MM.1S (cell line): ENCODE measurements around the gene A2ML1.
"Not testable (repeated sequence)": the region's sequence is repeated elsewhere in the genome, so short reads cannot be mapped to it uniquely, and the experiment has no call there.

Experiments used
- DNase-seq: peaks from one replicate; pipeline ENCODE4 v3.0.0-alpha.2; 2015
- H2AFZ ChIP-seq: fragments of 300-600 bp; sonication (generic); 2 replicates; pipeline ENCODE4 v1.6.0; 2016; ENCODE audit warnings: antibody characterized with exemption, low read length
- H3F3A ChIP-seq: fragments of 300-600 bp; sonication (generic); 2 replicates; pipeline ENCODE4 v1.6.1; 2016; ENCODE audit warnings: mild to moderate bottlenecking, antibody characterized with exemption, low read length, moderate library complexity, mixed read lengths; ENCODE audit not compliant: insufficient read depth
- H3K27ac ChIP-seq: fragments of 300-600 bp; sonication (generic); 2 replicates; pipeline ENCODE4 v1.5.1; 2016; ENCODE audit warnings: mild to moderate bottlenecking, low read length
- H3K27me3 ChIP-seq: fragments of 300-600 bp; sonication (generic); replicated peaks from 2 replicates; pipeline ENCODE4 v1.6.0; 2016; ENCODE audit warnings: low read length; ENCODE audit not compliant: insufficient read depth
- H3K36me3 ChIP-seq: fragments of 300-600 bp; sonication (generic); replicated peaks from 2 replicates; pipeline ENCODE4 v1.6.1; 2016; ENCODE audit warnings: mild to moderate bottlenecking, low read length, mixed read lengths; ENCODE audit not compliant: insufficient read depth
- H3K4me1 ChIP-seq: fragments of 300-600 bp; sonication (generic); 2 replicates; pipeline ENCODE4 v1.6.1; 2016; ENCODE audit warnings: low read length, mixed read lengths
- H3K4me2 ChIP-seq: fragments of 300-600 bp; sonication (generic); 2 replicates; pipeline ENCODE4 v1.6.0; 2016; ENCODE audit warnings: low read depth, low read length
- H3K4me3 ChIP-seq: fragments of 300-600 bp; sonication (generic); 2 replicates; pipeline ENCODE4 v1.5.1; 2016; ENCODE audit warnings: low read length, mixed read lengths
- H3K79me2 ChIP-seq: fragments of 300-600 bp; sonication (generic); 2 replicates; pipeline ENCODE4 v1.6.1; 2016; ENCODE audit warnings: mixed run types, low read length, mixed read lengths
- H3K9ac ChIP-seq: fragments of 300-600 bp; sonication (generic); 2 replicates; pipeline ENCODE4 v1.6.1; 2016; ENCODE audit warnings: low read length, mixed read lengths
- H3K9me2 ChIP-seq: fragments of 300-600 bp; sonication (generic); replicated peaks from 2 replicates; pipeline ENCODE4 v1.6.1; 2016; ENCODE audit warnings: mild to moderate bottlenecking, low read length, mixed read lengths; ENCODE audit not compliant: insufficient read depth
- H3K9me3 ChIP-seq: fragments of 300-600 bp; sonication (generic); replicated peaks from 2 replicates; pipeline ENCODE4 v1.6.1; 2016; ENCODE audit warnings: mild to moderate bottlenecking, low read length, mixed read lengths; ENCODE audit not compliant: insufficient read depth
- H4K20me1 ChIP-seq: fragments of 300-600 bp; sonication (generic); 2 replicates; pipeline ENCODE4 v1.6.1; 2016; ENCODE audit warnings: mild to moderate bottlenecking, low read length, moderate library complexity, mixed read lengths; ENCODE audit not compliant: insufficient read depth
- CTCF ChIP-seq: fragments of 300-600 bp; sonication (generic); IDR thresholded peaks from 2 replicates; pipeline ENCODE4 v1.5.1; 2016; ENCODE audit warnings: antibody characterized with exemption, low read length, mixed read lengths
- EZH2 ChIP-seq: fragments of 300-600 bp; sonication (generic); optimal IDR thresholded peaks from 2 replicates; pipeline ENCODE3; 2017; ENCODE audit warnings: low read depth, mild to moderate bottlenecking, antibody characterized with exemption, low read length, mixed read lengths
- EZH2phosphoT487 ChIP-seq: fragments of 300-600 bp; sonication (generic); IDR thresholded peaks from 2 replicates; pipeline ENCODE4 v1.6.1; 2018; ENCODE audit warnings: antibody characterized with exemption, low read length

Gene A2ML1

DNA sequence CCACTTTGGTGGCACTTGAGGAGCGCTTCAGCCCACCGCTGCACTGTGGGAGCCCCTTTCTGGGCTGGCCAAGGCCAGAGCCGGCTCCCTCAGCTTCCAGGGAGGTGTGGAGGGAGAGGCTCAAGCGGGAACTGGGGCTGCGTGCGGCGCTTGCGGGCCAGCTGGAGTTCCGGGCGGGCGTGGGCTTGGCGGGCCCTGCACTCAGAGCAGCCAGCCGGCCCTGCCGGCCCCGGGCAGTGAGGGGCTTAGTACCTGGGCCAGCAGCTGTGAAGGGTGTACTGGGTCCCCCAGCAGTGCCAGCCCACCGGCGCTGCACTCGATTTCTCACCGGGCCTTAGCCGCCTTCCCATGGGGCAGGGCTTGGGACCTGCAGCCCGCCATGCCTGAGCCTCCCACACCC, 27.8 kb upstream of the A2ML1 start:
- H3K9me3 ChIP-seq, H3K9ac ChIP-seq, H3K27ac ChIP-seq, H3K27me3 ChIP-seq, H2AFZ ChIP-seq, H3K9me2 ChIP-seq, H3K79me2 ChIP-seq, DNase-seq, H3K36me3 ChIP-seq, H3K4me2 ChIP-seq, H3K4me3 ChIP-seq, H4K20me1 ChIP-seq, H3K4me1 ChIP-seq, H3F3A ChIP-seq: not testable (repeated sequence)

GRCh38 chr12:8796831-8797626, 25.4 kb upstream of the A2ML1 start:
- Histone ChIP-seq H3K79me2 (no peaks in the 10 kb centered on the region), H3K4me2 (no peak overlapping the region), H3K36me3 (no peaks in the 10 kb centered on the region), H3K4me1 (no peaks in the 10 kb centered on the region), H3K9me3 (no peaks in the 10 kb centered on the region), H3K9ac (no peak overlapping the region), H4K20me1 (no peaks in the 10 kb centered on the region), H3K27me3 (no peaks in the 10 kb centered on the region), H3K9me2 (no peaks in the 10 kb centered on the region), H3F3A (no peaks in the 10 kb centered on the region), H3K4me3 (no peak overlapping the region), H3K27ac (no peak overlapping the region), H2AFZ (no peak overlapping the region)
- DNase-seq: no peak
- TF ChIP-seq CTCF (no peak), EZH2phosphoT487 (no peak), EZH2 (no peak)

DNA sequence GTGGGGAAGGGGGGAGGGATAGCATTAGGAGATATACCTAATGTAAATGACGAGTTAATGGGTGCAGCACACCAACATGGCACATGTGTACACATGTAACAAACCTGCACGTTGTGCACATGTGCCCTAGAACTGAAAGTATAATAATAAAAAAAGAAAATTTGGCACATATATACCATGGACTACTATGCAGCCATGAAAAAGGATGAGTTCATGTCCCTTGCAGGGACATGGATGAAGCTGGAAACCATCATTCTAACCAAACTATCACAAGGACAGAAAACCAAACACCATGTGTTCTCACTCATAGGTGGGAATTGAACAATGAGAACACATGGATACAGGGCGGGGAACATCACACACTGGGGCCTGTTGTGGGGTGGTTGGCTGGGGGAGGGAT, 21.2 kb upstream of the A2ML1 start:
- not testable (repeated sequence) for H3K27me3 ChIP-seq, H2AFZ ChIP-seq, H3K79me2 ChIP-seq, H3K9me2 ChIP-seq, H3F3A ChIP-seq, H3K4me3 ChIP-seq, H3K9ac ChIP-seq, H3K9me3 ChIP-seq, H3K27ac ChIP-seq, H3K4me2 ChIP-seq, H4K20me1 ChIP-seq, H3K36me3 ChIP-seq, DNase-seq, H3K4me1 ChIP-seq

GRCh38 chr12:8804833-8805232, 17.6 kb upstream of the A2ML1 start:
- H2AFZ ChIP-seq, H4K20me1 ChIP-seq, H3K79me2 ChIP-seq, H3K9me2 ChIP-seq, H3K4me3 ChIP-seq, H3K9me3 ChIP-seq, H3K27ac ChIP-seq, H3K27me3 ChIP-seq, H3K36me3 ChIP-seq, H3F3A ChIP-seq, H3K4me2 ChIP-seq, H3K4me1 ChIP-seq, H3K9ac ChIP-seq, DNase-seq: not testable (repeated sequence)

- not testable (repeated sequence) for H3K9me2 ChIP-seq, H3K27ac ChIP-seq, H3F3A ChIP-seq, DNase-seq, H3K4me1 ChIP-seq, H4K20me1 ChIP-seq, H2AFZ ChIP-seq, H3K9me3 ChIP-seq, H3K9ac ChIP-seq, H3K36me3 ChIP-seq, H3K4me3 ChIP-seq, H3K4me2 ChIP-seq, H3K27me3 ChIP-seq, H3K79me2 ChIP-seq
Observed at GRCh38 chr12:8805487-8805886, 16.9 kb upstream of the A2ML1 start.

GRCh38 chr12:8807084-8807483, 15.3 kb upstream of the A2ML1 start:
- H3F3A ChIP-seq, H3K27me3 ChIP-seq, DNase-seq, H3K9me2 ChIP-seq, H3K9me3 ChIP-seq, H3K36me3 ChIP-seq, H3K79me2 ChIP-seq, H3K27ac ChIP-seq, H3K4me3 ChIP-seq, H4K20me1 ChIP-seq, H3K4me1 ChIP-seq, H2AFZ ChIP-seq, H3K9ac ChIP-seq, H3K4me2 ChIP-seq: not testable (repeated sequence)

GRCh38 chr12:8810112-8810511, 12.3 kb upstream of the A2ML1 start:
- not testable (repeated sequence) for H3K36me3 ChIP-seq, H3K4me2 ChIP-seq, H4K20me1 ChIP-seq, H3K4me3 ChIP-seq, H2AFZ ChIP-seq, H3K4me1 ChIP-seq, DNase-seq, H3K9me3 ChIP-seq, H3K27me3 ChIP-seq, H3K27ac ChIP-seq, H3K9me2 ChIP-seq, H3K79me2 ChIP-seq, H3K9ac ChIP-seq, H3F3A ChIP-seq
